Fibroblast of gingiva (primary cell): ENCODE data around the gene FLVCR2.
A peak's percentile ranks its signal among the peaks of the same experiment; 100 is the strongest.

Source experiments
- DNase-seq: peaks from one replicate; pipeline ENCODE4 v3.0.0-alpha.2; 2011; ENCODE audit warnings: low read depth

Gene FLVCR2

DNA sequence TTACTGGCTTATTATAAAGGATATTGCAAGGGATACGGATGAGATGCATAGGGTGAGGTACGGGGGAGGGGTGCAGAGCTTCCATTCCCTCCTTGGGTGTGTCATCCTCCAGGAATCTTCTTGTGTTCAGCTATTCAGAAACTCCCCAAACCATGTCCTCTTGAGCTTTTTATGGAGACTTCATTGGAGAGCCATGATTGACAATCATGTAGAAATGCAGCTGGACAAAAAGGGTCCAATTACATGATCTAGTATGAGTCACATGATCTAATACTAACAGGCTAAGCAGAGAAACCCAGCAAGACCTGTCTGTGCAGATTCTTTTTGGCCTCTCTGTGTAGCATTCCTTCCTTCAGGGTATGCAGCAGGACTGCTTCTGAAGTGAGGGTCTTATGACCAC lies 23.9 kb upstream of the FLVCR2 start:
- DNase-seq, result no peak

DNA sequence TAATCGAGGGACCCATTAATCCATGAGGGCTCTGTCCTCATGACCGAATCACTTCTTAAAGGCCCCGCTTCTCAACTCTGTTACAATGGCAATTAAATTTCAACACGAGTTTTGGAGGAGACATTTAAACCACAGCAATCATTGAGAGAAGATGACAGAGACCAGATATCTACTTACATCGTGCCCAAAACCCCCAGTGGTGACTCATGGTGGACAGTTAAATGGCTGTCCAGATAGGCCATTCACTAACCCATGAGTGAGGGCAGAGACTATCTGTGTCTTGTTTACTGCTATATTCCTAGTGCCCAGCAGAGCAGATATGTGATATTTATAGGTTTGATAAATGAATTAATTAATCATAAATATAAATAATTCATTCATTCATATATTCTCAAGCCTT lies 20.0 kb upstream of the FLVCR2 start:
- no peak for DNase-seq

DNA sequence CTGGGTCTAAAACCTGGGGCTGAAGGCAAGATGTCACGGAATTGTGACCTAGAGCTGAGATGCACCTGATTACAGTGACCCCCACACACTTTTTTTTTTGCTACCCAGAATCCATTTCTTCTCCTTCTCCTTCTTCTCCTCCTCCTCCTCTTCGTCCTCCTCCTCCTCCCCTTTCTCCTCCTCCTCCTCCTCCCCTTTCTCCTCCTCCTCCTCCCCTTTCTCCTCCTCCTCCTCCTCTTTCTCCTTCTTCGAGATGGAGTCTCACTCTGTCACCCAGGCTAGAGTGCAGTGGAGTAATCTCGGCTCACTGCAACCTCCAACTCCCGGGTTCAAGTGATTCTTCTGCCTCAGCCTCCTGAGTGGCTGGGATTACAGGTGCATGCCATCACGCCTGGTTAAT lies 19.4 kb upstream of the FLVCR2 start:
- no peak for DNase-seq

DNA sequence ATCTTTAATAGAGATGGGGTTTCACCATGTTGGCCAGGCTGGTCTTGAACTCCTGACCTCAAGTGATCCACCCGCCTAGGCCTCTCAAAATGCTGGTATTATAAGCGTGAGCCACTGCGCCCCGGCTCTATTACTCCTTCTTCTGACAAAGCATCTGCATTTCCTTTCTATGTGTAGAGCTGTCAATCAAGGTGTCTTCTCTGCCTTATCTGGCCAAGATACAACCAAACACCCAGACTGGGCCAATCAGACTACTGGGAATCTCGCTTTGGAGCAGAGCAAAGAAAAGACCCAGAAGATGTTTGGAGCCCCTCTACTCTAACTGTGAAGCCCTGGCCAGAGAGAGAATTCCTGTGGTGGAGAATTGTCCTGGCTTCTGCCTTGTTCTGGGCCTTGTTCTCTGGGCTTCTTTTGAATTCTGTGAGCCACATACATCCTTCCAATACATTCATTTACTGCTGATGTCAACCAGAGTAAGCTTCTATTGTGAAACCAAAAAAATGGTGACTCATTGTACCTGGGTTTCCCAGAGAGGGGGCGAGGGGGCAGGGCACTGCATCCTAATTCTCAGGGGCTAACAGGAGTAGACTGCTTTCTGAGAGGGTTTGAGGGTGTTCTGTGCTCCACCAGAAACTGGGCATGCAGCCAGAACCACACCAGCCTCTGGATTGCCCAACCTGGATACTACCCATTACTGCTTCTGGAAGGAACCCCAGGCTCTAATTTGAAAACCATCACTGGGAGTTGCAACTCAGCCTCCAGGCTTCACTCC lies 18.8 kb upstream of the FLVCR2 start:
- DNase-seq, result peak; percentile 88

DNA sequence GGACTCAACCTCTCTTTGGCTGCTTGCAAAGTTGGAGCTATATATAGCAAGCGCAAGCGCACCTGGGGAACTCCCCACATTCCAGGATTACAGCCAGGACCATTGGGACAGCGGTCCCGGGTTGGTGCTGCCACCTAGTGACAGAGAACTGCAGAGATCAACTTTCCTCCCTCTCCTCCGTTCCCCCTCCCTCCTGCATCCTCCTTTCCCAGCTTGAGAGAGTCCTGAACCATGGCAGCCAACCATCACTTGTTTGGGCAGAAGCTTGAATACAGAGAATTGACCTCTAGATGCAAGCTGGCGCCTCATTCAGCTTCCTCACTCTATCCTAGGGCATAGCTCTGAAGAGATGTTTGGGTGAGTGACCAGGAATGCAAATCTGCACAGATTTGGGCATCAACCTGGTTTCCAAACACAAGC lies 17.4 kb upstream of the FLVCR2 start:
- DNase-seq, result peak; percentile 58

DNA sequence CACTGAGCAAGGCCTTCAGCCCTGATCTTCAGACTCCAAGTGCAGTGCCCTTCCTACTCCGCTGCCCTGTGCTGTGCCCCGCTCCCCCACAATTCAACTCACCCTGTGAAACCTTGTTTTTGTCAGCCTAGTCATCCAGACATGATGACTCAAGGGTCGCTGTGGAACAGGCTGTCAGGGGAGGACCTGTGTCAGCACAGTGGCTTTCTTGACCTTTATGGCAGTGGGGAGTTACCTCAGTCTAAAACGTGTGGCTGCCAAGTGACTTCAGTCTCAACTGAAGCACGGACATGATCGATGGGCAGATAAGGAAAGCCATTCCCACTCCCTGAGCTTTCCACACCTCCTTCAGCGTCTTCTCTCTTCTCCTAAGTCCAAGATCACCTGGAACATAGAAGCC lies 16.3 kb upstream of the FLVCR2 start:
- no peak for DNase-seq

DNA sequence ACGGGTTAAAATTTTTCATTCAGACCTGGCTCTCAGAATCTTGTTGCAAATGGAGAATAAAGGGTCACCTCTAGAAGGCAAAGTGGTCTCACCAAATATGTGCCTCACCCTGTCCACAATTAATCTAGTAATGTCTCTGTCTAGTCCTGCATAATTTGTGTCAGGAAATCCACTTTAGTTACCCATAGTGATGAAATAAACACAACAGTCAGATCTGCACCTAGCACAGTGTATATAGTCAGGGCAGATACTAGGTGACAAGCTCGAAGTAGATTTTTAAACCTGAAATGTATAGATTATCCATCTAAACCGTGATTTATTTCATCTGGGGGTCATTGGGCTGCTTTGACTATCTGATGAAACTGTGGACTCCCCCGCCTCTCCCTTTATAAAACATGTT lies 15.9 kb upstream of the FLVCR2 start:
- no peak for DNase-seq

DNA sequence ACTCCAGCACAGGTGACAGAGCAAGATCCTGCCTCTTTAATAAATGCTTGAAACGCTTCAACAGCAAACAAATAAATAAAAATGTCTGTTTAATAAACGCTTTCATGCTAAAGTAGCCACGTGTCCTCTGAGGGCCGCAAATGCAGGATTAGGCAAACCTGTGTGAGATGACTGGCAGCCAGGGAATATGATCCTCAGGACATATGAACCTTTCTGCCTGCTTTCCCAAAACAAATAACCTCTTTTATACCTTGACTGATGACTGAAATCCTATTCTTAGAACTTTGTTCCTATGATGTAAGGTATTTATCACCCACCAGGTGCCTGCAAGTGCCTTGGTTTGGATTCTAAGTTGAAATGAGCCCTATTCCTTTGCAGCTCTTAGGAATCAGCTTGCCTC lies 14.5 kb upstream of the FLVCR2 start:
- DNase-seq, result no peak

DNA sequence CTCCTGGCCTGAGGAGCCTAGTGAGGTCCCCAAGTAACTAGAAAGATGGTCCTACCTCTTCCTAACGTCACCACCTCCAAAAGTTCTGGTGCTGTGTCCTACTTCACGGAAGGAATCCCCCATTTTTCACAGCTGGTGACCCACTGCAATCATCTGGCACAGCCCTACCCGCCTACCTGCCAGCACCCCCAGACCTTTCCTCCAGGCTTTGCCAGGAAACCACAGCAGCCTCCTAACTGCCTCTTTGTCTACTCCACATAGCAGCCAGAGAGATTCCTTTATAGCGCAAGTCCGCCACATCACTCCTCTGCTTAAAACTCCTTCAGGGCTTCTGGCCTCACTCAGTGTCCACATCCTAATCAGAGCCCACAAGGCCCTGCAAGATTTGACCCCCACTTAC lies 13.4 kb upstream of the FLVCR2 start:
- DNase-seq, result no peak

DNA sequence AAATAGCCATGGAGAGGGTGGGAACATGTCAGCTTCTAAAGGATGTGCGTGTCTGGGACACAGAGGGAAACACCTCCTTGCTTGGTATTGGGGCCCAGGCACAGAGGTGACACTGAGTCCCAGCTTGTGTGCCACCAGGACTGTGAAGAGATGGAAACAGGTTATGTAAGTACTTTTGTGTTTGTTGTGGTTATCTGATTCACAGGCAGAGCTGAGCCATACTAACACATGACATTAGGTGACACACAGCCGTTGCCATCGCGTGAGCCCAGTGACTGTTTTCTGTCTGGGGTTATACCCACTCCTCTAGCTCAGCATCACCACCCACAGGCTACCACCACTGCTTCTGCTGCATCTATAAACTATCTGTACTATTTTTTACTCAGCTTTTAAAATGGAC lies 12.1 kb upstream of the FLVCR2 start:
- no peak for DNase-seq

DNA sequence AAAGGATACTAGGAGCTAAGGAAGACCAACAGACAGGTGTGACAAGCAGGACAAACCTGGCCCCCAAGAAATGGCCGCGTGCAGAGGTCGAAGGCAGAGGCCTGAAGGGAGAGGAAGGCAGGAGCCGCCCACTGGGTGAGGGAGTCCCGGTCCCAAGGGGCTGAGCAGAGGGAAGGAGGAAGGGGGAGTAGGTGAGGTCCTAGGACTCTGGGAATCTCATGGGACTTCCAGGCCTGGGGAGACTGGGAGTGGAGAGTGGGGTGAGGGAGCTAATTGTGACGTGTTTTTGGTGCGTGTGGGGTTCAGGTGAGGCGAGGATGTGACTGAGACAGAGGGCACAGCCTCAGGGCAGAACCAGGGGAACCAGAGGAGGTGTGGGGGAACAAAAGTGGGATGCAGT lies 11.7 kb upstream of the FLVCR2 start:
- no peak for DNase-seq

DNA sequence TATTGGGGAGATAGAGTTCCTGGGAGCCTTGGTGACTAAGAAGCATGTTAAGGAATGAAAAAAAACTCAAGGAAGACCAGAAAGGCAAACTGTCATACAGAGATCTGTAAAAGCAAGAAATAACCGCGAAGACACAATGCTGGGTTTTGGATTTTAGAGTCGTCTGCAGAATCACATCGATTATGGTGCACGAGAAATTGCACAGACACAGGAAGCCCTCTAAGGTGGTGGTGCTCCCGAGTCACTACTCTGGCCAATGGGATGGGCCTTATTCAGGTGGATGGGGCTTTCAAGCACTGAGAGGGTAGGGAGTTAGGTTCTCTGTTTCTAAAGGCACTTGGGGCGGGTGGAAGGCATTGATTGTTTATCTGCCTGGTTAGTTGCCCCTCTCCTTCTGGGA lies 10.3 kb upstream of the FLVCR2 start:
- no peak for DNase-seq

DNA sequence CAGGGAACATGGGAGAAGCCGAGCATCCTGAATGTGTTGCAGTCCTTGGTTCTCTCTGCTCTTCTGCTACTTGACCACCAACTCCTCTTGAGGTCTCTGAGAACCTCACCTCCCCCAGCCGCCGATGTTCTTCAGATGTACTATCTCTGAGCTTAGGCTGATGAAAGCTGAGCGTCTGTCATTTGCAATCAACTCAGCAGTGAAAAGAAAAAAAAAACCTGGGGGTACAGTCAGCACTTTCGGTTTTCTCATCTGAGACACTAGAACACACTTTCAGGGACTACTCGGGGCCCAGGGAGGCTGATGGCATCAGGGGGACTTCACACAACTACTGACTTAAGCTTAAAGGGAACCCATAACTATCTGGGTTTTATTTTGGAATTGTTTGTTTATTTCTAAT lies 9.6 kb upstream of the FLVCR2 start:
- DNase-seq, result no peak

DNA sequence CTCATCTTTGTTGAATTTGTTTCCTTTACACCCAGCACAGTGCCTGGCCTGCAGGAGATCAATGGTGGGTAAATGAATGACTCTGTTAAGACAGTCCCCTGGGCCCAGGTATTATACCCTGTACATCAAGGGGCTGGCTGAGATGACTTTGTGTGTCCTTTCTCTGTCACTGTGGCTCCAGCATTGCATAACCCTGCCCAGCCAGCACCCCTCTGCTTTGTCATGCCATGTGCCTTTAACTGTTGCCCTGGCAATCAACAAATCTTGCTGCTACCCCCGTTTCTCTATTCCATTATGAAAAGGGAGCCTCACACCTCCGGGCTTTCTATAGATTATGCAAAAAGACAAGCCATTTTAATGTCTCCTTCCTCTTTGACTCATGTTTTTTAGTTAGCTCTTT lies 7.6 kb upstream of the FLVCR2 start:
- DNase-seq, result no peak

DNA sequence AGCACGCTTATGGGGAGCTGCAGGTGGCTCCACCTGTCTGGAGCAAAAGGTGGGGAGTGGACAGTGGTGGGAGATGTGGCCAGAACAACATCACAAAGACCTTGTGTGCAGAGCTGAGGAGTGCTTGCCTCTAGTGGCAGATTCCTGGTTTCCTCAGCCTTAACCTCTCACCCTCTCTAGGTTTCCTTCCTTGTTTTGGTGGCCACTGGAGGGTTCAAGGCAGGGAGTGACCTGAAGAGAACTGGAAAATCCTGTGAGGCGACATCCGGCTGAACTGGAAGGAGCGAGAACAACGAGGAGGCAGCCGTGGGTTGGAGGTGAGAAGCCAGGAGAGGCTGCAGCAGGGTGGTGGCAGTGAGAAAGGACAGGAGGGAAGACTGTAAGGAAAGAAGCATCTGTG lies 6.3 kb upstream of the FLVCR2 start:
- no peak for DNase-seq

DNA sequence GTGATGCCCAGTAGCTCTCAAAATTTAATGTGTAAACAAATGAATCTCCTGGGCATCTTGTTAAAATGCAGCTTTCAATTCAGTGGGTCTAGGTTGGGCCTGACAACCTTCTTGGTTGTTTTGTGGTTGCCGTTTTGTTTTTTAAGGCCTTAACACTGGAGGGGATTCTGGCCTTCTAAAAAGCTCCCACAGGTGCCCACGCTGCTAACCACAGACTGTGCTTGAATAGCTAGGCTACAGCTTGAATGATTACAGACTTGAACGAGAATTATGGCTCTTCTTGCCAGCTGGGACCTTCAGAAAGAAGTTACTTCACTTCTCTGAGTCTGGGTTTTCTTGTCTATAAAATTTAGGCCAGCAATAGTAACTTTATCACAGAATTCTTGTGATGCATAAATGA lies 1.3 kb upstream of the FLVCR2 start:
- no peak for DNase-seq

DNA sequence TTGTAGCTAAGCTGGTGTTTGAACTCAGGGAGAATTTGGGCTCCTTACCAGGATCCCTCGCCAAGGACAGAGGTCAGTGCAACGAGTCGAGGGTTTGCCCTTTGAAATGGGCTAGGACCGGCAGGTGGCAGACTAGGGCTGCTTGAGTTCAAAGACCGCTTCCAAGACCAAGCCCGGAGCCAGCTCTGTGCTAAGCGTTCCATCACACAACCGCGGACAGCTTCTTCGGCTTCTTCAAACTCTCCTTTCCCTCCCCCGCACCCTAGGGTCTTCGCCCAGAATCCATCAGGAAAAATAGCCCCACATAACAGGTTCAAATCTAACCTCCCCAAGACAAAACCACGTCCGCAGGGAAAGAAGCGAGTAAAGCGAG lies 705 bp upstream of the FLVCR2 start:
- DNase-seq, result peak; percentile 82

DNA sequence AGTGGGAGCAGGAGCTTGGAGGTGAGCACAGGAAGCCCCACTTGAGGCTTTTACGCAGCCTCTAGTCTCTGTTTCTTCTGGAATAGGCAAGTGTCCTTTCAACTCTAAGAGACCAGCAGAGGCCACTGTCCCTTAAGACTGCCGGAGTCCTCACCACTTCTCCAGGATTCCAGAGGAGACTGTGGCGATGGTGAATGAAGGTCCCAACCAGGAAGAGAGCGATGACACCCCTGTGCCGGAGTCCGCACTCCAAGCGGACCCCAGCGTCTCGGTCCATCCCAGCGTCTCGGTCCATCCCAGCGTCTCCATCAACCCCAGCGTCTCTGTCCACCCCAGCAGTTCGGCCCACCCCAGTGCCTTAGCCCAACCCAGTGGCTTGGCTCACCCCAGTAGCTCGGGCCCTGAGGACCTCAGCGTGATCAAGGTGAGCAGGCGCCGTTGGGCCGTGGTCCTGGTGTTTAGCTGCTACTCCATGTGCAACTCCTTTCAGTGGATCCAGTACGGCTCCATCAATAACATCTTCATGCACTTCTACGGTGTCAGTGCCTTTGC lies 442 bp downstream of the FLVCR2 start:
- DNase-seq, result peak; percentile 69

DNA sequence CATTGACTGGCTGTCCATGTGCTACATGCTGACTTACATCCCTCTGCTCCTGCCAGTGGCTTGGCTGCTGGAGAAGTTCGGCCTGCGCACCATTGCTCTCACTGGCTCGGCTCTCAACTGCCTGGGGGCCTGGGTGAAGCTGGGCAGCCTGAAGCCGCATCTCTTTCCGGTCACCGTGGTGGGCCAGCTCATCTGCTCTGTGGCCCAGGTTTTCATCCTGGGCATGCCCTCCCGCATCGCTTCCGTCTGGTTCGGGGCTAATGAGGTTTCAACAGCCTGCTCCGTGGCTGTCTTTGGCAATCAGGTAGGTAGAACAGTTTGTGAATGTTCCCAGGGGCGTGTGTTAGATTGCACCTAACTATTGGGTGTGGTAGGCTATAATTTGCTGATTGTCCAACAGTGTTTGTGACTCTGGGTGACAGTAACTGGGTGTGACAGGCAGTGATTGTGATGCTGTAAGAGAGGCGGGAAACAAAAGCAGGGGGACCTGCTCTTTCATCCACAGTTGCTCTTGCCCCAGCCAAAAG lies 981 bp downstream of the FLVCR2 start:
- DNase-seq, result peak; percentile 15

DNA sequence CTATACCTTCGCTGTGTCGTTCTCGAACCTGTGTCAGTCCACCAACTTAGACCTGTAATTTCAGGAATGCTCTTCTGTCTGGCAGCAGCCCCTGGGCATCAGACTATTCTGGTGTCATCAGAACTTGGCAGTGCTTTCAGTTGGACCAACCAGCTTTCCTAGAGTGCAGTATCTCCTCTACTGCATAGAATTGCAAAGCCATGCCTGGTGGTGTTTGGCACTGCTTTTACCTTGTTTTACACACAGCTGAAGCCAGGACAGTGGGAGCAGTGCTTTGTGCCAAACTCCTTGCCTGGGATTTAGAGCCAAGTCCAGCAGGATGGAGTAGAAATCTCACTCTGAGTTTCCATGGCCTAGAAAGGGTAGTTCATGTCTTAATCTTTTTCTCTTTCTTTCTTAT lies 1.5 kb downstream of the FLVCR2 start:
- peak; percentile 13 for DNase-seq

DNA sequence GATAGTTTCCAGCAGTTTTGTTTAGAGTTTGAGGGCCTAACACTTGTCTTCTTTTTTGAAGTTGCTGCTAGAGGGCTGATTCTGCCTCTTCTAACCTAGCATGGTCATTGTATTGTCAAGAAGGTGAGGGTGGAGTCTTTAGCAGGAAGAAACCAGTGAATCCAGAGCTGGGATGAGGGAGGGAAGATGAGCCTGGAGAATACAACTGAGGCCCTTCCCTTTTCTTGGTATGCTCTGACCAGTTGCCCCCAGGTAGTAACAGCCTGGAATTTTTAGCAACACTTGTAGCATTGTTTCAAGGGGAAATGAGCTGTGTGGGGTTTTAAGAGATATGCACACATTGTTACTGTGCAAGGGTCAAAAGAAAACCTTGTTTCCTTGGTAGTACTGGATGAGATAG lies 9.0 kb downstream of the FLVCR2 start:
- no peak for DNase-seq

DNA sequence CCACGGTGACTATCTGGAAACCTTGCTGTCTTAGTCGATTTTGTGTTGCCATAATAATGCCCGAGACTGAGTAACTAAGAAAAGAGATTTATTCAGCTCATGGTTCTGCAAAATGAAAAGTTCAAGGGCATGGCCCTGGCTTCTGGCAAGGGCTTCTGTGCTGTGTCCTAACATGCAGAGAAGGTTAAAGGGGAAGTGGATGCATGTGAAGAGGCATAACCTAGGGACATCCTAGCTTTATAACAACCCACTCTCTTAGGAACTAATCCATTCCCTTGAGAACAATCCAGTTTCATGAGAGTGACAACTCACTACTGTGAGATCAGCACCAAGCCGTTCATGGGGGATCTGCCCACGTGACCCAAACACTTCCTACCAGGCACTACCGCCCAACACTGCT lies 11.5 kb downstream of the FLVCR2 start:
- DNase-seq, result no peak

DNA sequence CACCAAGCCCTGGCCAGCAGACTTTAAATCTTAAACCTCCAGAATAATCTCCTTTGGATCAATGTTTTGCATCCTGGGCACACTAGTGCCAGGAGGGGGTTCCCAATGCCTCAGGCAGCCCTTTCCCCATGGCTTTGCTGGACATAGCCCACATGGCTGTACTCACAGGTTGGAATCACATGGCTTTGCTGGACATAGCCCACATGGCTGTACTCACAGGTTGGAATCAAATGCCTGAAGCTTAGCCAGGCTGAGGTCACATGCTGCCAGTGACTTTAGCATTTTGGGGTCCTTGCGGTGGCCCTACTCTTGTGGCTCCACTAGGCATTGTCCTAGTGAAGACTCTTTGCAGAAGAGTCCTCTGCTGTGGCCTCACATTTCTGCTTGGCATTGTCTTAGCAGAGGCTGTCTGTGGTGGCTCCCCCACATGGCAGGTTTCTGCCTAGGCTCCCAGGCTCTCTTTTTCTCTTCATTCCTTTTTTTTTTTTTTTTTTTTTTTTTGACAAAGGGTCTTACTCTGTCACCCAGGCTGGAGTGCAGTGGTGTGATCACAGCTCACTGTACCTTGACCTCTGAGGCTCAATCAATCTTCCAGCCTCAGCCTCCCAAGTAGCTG lies 13.0 kb downstream of the FLVCR2 start:
- DNase-seq, result no peak
